ENCODE measurements around the gene SPATA22.
A peak's percentile ranks its signal among the peaks of the same experiment; 100 is the strongest.
"Not testable (repeated sequence)": the region's sequence is repeated elsewhere in the genome, so short reads cannot be mapped to it uniquely, and the experiment has no call there.

SPATA22 gene

DNA sequence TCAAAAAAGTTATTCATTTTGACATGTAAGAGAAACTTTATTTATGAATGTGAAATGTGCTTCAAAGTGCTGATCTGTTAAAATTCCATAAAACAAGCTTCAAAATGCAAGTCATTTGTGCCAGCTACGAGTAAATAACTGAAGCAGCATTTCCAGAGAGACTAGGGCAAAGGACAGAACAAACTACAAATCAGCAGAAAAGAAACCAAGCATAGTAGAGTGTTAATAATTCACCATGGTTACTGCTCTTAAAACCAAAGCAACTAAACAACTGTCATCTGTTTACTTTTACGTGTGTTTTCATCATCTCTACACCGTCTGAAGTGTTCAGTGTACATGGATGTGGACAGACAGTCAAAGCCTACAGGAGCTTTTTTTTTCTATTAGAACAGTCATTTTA lies 2.6 kb upstream of the SPATA22 start:
- peak; percentile 87 for DNase-seq (ENCODE audit: low spot score)

DNA sequence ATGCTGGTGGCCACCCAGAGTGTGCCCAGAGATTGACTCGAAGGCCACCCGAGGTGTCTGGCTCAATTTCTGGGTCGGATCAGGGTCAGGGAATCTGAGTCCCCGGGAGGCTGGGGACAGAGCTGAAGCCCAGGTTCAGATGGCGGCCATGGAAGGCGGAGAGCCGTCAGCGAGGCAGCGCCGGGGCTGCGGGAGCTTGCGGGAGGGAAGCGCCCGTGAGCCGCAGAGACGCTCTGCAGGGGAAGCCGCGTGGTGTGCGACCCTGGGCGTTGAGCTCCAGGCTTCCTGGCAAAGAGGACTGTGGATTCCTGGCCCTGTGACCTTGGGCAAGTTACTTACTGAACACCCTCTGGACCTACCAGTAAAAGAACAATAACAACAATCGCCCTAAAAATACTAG lies 518 bp upstream of the SPATA22 start:
- DNase-seq (ENCODE audit: low spot score), result no peak

DNA sequence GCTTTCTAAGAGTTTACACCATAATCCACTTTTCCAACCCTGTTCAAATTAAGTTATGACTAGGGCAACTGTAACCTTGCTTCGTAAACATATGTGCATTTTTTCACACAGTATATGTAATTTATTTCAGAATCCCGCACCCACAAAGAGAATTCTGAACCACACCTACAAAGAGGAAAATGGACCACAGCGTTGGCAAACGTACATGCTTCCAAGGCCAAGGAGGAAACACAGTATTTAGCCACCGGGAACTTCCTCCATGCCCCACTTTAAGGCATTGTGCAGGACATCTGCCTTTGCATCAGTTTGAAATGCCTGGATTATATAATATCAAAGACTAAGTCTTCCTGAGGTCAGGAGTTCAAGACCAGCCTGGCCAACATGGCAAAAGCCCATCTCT lies 2.1 kb downstream of the SPATA22 start:
- DNase-seq (ENCODE audit: low spot score), result no peak

DNA sequence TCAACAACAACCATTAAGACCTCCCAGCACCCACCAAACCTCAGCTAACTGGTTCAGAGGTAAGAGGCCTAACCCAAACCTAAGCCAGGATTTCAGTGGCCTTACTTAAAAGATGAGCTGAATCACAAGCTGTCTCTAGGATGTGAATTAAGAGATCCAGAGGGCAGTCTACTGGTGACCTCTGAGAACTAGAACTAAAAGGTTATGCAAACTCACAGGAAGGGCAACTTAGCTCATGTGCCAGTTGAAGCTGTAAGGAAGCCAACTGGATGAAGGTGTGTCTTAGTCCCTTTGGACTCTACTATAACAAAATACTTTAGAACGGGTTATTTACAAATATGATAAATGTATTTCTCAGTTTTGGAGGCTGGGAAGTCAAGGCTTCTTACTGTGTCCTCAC lies 5.3 kb downstream of the SPATA22 start:
- not testable (repeated sequence) for DNase-seq (ENCODE audit: low spot score)

DNA sequence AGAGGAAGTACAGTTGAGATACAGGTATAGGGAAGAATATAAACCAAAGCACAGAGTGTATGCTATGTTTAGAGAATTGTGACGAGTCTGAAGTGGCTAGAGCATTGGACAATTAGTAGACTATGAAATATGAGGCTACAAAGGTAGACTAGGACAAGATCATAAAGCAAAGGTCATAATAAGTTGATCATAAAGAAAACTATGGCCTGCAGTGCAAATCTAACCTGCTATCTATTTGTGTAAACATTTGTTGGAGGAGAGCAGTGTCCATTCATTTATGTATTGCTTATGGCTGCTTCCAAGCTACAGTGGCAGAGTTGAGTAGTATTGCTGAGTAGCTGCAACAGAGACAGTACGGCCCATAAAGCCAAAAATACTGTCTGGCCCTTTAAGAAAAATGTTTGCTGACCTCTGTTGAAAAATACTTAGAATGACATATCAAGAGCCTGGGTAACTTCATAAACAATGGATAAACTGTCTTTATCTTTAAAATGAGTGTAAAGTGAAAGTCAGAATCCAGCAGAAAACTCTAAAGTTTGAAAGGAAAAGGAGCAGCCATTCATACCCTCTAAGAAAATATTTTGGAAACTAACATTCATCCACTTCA lies 23.5 kb downstream of the SPATA22 start:
- DNase-seq (ENCODE audit: low spot score), result no peak

DNA sequence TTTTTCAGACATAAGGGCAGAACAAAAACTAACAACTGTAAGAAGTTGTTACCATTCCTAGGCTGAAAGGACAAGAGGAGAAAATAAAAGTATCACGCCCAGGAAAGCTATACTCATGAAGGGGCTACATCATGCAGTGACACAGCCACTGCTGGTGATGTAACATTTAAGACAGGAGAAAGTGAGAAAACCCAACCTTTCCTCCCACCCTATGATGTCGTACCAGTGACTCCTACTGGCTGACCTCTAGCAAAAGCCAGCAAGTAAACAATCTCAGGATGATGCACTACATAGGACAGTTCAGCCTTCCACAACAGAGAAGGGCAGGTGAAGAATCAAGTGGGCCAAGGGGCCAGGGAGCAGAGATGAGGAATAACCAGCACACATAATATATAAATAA lies 24.0 kb downstream of the SPATA22 start:
- DNase-seq (ENCODE audit: low spot score), result no peak

DNA sequence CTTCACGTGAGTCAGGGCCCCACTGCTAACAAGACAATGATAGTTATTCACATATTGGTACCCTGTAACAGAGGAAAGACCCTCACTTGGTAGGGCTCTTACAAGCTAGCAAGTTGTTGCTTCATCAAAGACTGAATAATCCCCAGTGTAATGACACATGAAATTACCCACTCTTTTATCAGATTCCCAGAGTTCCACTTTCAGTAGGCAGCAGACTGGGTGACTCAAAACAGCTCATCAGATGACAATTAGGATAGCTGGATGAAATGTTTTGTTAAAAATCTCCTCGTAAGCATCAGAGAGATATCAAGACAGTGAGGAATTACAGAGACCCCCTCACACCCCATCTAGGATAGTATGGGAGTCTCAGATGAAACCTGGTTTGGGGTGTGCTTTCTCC lies 31.2 kb downstream of the SPATA22 start:
- DNase-seq (ENCODE audit: low spot score), result no peak

DNA sequence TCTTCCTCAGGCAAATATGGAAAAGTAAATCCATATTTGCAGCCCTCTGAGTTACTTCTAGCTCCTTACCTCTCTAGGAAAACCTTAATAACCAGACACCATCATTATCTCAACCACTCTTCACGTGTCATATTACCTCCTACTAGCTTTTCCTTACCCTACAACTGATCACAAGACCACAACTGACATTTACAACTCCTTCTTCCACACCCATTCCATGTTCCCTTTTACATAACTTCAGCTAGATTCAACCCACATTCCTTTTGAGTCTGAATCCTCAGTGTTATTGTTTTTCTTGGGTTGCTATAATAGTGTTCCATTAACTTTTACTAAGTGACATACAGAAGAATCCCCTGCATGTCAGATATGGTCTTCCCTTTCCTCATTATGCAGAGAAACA lies 33.3 kb downstream of the SPATA22 start:
- DNase-seq (ENCODE audit: low spot score), result no peak

DNA sequence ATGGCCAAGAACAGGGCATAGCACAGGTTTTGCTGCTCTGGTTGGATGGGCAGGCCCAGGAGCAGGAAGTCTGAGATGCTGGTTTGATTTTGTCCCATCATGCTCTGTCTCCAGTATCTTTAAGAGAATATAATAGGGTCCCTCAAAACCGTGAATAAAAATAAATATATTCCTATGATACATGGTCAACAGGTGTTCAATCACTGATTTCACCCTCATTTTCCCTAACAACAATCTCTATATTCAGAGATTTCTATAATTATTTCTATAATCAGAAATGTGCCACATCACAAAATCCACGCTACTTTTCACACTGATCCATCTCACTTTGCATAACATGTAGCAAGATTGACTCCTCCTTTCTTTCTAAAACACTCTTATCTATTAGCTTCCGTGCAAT lies 37.9 kb downstream of the SPATA22 start, which contains the start of gene OR1E2:
TSS of gene OR1E2 (minus strand) at position 101 of the 400 bp plus-strand sequence. CDS start at position 101, 0 bp downstream.
- no peak for DNase-seq (ENCODE audit: low spot score)

DNA sequence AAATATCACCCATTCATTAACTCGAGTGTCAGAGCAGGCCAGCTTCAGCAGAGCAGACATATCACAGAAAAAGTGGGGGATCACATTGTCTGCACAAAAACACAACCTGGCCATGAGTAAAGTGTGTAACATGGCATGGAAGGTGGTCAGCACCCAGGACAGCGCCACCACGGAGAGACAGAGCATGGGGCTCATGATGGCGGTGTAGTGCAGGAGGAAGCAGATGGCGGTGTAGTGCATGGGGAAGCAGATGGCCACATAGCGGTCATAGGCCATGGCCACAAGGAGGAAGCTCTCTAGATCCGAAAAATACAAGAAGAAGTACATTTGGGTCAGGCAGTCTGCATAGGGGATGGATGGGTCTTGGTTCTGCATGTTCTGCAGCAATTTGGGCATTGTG lies 38.4 kb downstream of the SPATA22 start:
- not testable (repeated sequence) for DNase-seq (ENCODE audit: low spot score)

DNA sequence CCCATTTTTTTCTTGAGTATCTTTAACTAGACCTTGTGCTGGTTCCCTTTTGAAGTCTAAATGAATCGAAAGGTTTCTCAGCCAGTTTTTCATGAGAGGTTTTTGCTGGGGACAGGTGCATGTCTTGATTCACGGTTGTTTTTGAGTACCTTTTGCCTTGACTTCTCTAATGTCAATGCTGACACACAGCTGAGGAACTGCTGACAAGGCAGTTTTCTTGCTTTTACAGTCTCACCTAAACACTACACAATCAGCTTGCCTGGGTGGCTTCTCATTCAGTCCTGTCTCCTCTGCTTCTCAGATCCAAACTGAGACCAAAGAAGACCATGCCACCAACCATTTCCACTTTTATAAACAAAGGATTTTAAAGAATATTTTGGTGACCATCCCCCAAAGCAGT lies 53.4 kb downstream of the SPATA22 start:
- DNase-seq (ENCODE audit: low spot score), result no peak

DNA sequence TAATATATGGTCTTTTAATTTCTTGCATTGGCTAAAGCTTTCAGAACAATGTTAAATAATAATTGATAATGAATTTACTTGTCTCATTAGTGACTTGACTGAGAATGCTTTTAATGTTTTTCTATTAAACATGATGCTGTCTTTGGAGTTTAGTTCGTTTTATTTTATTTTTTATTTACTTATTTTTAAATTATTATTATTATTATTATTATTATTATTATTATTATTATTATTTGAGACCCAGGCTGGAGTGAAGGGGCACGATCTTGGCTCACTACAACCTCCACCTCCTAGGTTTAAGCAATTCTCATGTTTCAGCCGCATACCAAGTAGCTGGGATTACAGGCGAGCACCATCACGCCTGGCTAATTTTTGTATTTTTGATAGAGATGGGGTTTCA lies 56.0 kb downstream of the SPATA22 start:
- no peak for DNase-seq (ENCODE audit: low spot score)

DNA sequence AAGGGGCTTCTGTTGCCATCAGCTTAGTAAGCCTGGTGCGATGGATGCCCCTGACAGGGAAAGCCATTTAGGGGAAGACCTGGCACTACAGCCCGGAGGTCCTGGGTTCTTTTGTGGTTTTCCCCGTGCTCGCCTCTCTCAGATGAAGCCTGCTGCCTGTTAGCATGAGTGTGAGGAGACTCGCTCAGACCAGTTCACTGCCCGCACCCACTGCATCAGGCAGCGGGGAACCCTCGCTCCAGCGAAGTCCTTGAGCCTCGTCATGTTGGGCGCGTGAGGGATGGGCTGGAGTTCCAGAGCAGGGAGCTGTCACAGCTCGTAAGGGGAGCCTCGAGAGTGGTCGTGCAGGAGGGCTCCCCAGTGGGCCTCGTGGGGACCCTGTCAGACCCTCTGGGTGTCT lies 59.4 kb downstream of the SPATA22 start:
- not testable (repeated sequence) for DNase-seq (ENCODE audit: low spot score)

DNA sequence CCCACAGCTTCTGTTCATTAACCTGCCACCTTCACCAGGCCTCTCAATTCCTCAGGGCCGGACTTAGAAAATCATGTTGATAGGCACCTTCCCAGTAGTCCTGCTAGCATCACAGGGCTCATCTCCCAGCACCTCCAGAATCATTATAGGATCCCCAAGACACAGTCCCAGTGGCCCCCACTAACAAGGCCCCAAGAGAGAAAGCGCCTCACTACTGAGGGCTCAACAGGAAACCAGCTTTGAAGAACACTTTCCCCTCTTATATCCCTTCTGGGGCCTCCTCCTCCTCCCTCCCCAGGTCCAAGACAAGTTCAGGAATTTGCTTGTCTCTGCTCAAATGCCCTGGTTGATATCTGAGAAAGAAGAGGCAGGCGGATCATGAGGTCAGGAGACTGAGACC lies 60.5 kb downstream of the SPATA22 start, which contains the start of gene OR3A3:
TSS of gene OR3A3 (plus strand) at position 301 of the 400 bp plus-strand sequence.
- DNase-seq (ENCODE audit: low spot score), result no peak

DNA sequence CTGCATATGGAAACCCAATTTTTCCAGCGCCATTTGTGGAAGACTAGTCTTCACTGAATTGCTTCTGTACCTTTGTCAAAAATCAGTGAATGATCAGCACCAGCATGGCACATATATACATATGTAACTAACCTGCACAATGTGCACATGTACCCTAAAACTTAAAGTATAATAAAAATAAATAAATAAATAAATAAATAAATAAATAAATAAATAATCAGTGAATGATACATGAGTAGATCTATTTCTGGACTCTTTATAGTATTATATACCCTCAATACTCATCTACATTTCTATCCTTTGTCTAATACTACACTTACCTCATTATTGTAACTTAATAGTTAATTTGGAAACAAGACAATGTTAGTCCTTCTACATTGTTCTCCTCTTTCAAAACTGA lies 67.8 kb downstream of the SPATA22 start:
- DNase-seq (ENCODE audit: low spot score), result not testable (repeated sequence)

DNA sequence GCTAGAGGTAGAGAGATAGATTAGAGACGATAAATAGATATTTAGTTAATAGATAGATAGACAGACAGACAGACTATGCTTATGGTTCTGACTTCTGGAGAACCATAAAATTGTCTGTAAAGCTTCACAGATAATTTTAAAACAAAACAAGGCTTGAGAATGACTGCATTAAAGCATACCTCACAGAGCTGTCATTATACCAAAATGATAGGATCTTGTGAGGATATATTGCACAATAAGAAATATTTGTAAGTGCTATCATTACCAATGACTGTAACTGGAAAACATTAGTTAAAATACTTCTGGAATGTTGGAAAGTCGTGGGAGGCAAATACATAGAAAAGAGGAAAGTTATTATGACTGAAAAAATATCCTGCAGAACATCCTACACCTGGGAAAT lies 69.8 kb downstream of the SPATA22 start:
- no peak for DNase-seq (ENCODE audit: low spot score)

DNA sequence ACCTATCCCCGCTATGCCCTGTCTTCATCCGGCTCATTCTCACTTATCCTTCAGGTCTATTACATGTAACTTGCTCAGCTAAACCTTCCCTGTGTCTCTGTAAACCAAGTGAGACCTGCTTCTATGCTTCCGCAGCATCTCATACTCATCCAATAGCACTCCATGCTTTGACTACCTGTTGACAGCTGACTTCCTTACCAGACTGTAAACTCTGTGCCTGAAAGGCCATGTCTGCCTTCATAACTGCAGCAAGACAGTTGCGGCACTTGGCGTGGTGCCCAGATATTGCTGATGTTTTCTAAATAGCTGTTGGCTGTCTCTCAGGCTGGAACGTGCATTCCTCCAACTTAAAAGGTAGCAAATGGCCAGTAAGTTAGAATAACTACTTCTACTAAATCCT lies 71.6 kb downstream of the SPATA22 start:
- DNase-seq (ENCODE audit: low spot score), result no peak

DNA sequence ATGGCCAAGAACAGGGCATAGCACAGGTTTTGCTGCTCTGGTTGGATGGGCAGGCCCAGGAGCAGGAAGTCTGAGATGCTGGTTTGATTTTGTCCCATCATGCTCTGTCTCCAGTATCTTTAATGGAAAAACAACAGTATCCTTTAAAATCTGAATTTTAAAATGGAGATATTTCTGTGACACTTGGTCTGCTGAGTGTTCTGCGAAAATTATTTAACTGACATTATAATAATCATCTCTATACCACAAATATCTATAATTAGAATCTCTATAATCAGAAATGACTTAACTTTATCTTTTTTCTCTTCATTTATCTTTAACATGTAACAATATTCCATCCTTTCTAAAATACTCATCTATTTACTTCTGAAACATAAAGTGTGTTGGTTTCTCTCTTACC lies 73.3 kb downstream of the SPATA22 start, which contains the start of gene OR1E1:
TSS of gene OR1E1 (minus strand) at position 101 of the 400 bp plus-strand sequence. CDS start at position 101, 0 bp downstream.
- DNase-seq (ENCODE audit: low spot score), result no peak

DNA sequence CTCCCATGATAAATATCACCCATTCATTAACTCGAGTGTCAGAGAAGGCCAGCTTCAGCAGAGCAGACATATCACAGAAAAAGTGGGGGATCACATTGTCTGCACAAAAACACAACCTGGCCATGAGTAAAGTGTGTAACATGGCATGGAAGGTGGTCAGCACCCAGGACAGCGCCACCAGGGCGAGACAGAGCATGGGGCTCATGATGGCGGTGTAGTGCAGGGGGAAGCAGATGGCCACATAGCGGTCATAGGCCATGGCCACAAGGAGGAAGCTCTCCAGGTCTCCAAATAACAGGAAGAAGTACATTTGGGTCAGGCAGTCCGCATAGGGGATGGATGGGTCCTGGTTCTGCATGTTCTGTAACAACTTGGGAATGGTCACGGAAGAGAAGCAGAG lies 73.8 kb downstream of the SPATA22 start:
- not testable (repeated sequence) for DNase-seq (ENCODE audit: low spot score)
